BLaER1 treated with 17β-estradiol and CSF1 and Interleukin-3, amounts not matched to agents 10 nM and 100 nM (cell line): ENCODE measurements around the gene NTM.
"Not testable (repeated sequence)": the region's sequence is repeated elsewhere in the genome, so short reads cannot be mapped to it uniquely, and the experiment has no call there.

Experiments used
- H3K27ac ChIP-seq, 11 experiments: shearing (Covaris generic); formaldehyde crosslinking; 2 replicates each; pipeline ENCODE4 v1.8.1; 2022
- H3K27me3 ChIP-seq, 11 experiments: shearing (Covaris generic); formaldehyde crosslinking; 2 replicates each; pipeline ENCODE4 v1.8.1; 2022
- H3K36me3 ChIP-seq, 11 experiments: shearing (Covaris generic); formaldehyde crosslinking; 2 replicates each; pipeline ENCODE4 v1.8.1; 2022
- H3K4me1 ChIP-seq, 10 experiments: shearing (Covaris generic); formaldehyde crosslinking; 2 replicates each; pipeline ENCODE4 v1.8.1; 2022
- H3K4me2 ChIP-seq, 11 experiments: shearing (Covaris generic); formaldehyde crosslinking; 2 replicates each; pipeline ENCODE4 v1.8.1; 2022
- H3K4me3 ChIP-seq, 10 experiments: shearing (Covaris generic); formaldehyde crosslinking; 2 replicates each; pipeline ENCODE4 v1.8.1; 2022
- H3K9ac ChIP-seq, 11 experiments: shearing (Covaris generic); formaldehyde crosslinking; 2 replicates each; pipeline ENCODE4 v1.8.1; 2022
- H3K9me3 ChIP-seq, 11 experiments: shearing (Covaris generic); formaldehyde crosslinking; replicated peaks in 1 of 11; 2 replicates each; pipeline ENCODE4 v1.8.1; 2022
- H4K20me1 ChIP-seq, 11 experiments: shearing (Covaris generic); formaldehyde crosslinking; 2 replicates each; pipeline ENCODE4 v1.8.1; 2022
- Cebpa-rat ChIP-seq, 11 experiments: shearing (Covaris generic); IDR thresholded peaks; 2 replicates each; pipeline ENCODE4 v1.8.1; 2022

NTM gene

GRCh38 chr11:132068556-132068955 is 698.1 kb downstream of the NTM start:
- no peaks in the 10 kb centered on the region for H4K20me1 ChIP-seq
- no peak overlapping the region for H3K4me2 ChIP-seq
- H3K4me1 ChIP-seq: peaks cover 0 to 56% (median 29%) of the 10 kb centered on the region in 10 experiments; a peak in 16 of 20 replicates
- no peak for TF ChIP-seq Cebpa-rat (IDR thresholded peaks at IDR 0.05)
- H3K9ac ChIP-seq: no peak overlapping the region
- H3K4me3 ChIP-seq: no peak overlapping the region
- no peak overlapping the region; a peak in 1 of 22 replicates for H3K27ac ChIP-seq
- H3K27me3 ChIP-seq: no peaks in the 10 kb centered on the region
- no peaks in the 10 kb centered on the region for H3K36me3 ChIP-seq
- peaks cover 25 to 52% (median 43%) of the 10 kb centered on the region in 11 experiments for H3K9me3 ChIP-seq

GRCh38 chr11:132069593-132069992 is 699.2 kb downstream of the NTM start:
- not testable (repeated sequence) for H3K4me3 ChIP-seq, H3K4me2 ChIP-seq, H3K27me3 ChIP-seq, H3K36me3 ChIP-seq, H3K9ac ChIP-seq, H4K20me1 ChIP-seq
- Histone ChIP-seq H3K27ac (0 out of 22 replicates have a peak overlapping the region, but pooled peaks of 1 of the 11 experiments have one; percentile 4), H3K9me3 (peaks cover 25 to 52% (median 43%) of the 10 kb centered on the region in 11 experiments), H3K4me1 (peaks cover 0 to 45% (median 24%) of the 10 kb centered on the region in 10 experiments; a peak in 16 of 20 replicates)

- not testable (repeated sequence) for H3K9ac ChIP-seq, H3K4me2 ChIP-seq, H3K4me3 ChIP-seq, H3K27ac ChIP-seq, H3K36me3 ChIP-seq, H4K20me1 ChIP-seq, H3K27me3 ChIP-seq
- Histone ChIP-seq H3K4me1 (peaks cover 0 to 32% (median 11%) of the 10 kb centered on the region in 10 experiments; a peak in 13 of 20 replicates), H3K9me3 (peaks cover 25 to 50% (median 42%) of the 10 kb centered on the region in 11 experiments)
Observed at GRCh38 chr11:132070907-132071306, 700.5 kb downstream of the NTM start.

GRCh38 chr11:132072044-132072857 is 701.8 kb downstream of the NTM start:
- H3K36me3 ChIP-seq: no peaks in the 10 kb centered on the region
- no peak for TF ChIP-seq Cebpa-rat (IDR thresholded peaks at IDR 0.05)
- H3K9me3 ChIP-seq: peaks cover 14 to 37% (median 29%) of the 10 kb centered on the region in 11 experiments; a peak in 20 of 22 replicates
- peaks cover 0 to 27% (median 11%) of the 10 kb centered on the region in 10 experiments; a peak in 11 of 20 replicates for H3K4me1 ChIP-seq
- H3K4me2 ChIP-seq: peak overlapping the region in 8 of 11 experiments; percentile 16 to 51 (median 36); a peak in 13 of 22 replicates
- no peak overlapping the region for H3K9ac ChIP-seq
- H3K27ac ChIP-seq: peak overlapping the region in 7 of 11 experiments; percentile 2 to 52 (median 25); a peak in 9 of 22 replicates
- no peaks in the 10 kb centered on the region for H4K20me1 ChIP-seq
- H3K4me3 ChIP-seq: no peak overlapping the region
- H3K27me3 ChIP-seq: no peaks in the 10 kb centered on the region

- H3K27me3 ChIP-seq: no peaks in the 10 kb centered on the region
- H3K27ac ChIP-seq: peak overlapping the region in 7 of 11 experiments; percentile 2 to 52 (median 25); a peak in 7 of 22 replicates
- no peak overlapping the region for H3K9ac ChIP-seq
- H3K4me3 ChIP-seq: no peak overlapping the region
- H3K4me1 ChIP-seq: peaks cover 0 to 33% (median 13%) of the 10 kb centered on the region in 10 experiments; a peak in 11 of 20 replicates
- H3K36me3 ChIP-seq: no peaks in the 10 kb centered on the region
- peak overlapping the region in 8 of 11 experiments; percentile 16 to 51 (median 36); a peak in 10 of 22 replicates for H3K4me2 ChIP-seq
- H4K20me1 ChIP-seq: no peaks in the 10 kb centered on the region
- H3K9me3 ChIP-seq: peaks cover 12 to 31% (median 24%) of the 10 kb centered on the region in 11 experiments; a peak in 20 of 22 replicates
- no peak for TF ChIP-seq Cebpa-rat (IDR thresholded peaks at IDR 0.05)
Observed at GRCh38 chr11:132072858-132073211, 702.4 kb downstream of the NTM start.

- no peaks in the 10 kb centered on the region for H3K36me3 ChIP-seq
Observed at GRCh38 chr11:132073787-132074186, 703.4 kb downstream of the NTM start.

GRCh38 chr11:132075447-132075846 is 705.0 kb downstream of the NTM start:
- H3K27me3 ChIP-seq: no peaks in the 10 kb centered on the region
- H3K4me3 ChIP-seq: no peak overlapping the region
- no peaks in the 10 kb centered on the region for H3K36me3 ChIP-seq
- TF ChIP-seq Cebpa-rat (IDR thresholded peaks at IDR 0.05): no peak
- peaks cover 0 to 5% (median 2%) of the 10 kb centered on the region in 11 experiments; a peak in 13 of 22 replicates for H3K9me3 ChIP-seq
- H4K20me1 ChIP-seq: no peaks in the 10 kb centered on the region
- no peak overlapping the region for H3K4me2 ChIP-seq
- no peak overlapping the region for H3K9ac ChIP-seq
- H3K27ac ChIP-seq: no peak overlapping the region
- peaks cover 0 to 24% (median 13%) of the 10 kb centered on the region in 10 experiments; a peak in 11 of 20 replicates for H3K4me1 ChIP-seq

More at GRCh38 chr11:132073787-132074186, 703.4 kb downstream of the NTM start:
- TF ChIP-seq Cebpa-rat (IDR thresholded peaks at IDR 0.05): no peak
- H3K4me1 ChIP-seq: peaks cover 0 to 24% (median 13%) of the 10 kb centered on the region in 10 experiments; a peak in 11 of 20 replicates
- H4K20me1 ChIP-seq: no peaks in the 10 kb centered on the region
- peaks cover 12 to 22% (median 18%) of the 10 kb centered on the region in 11 experiments; a peak in 20 of 22 replicates for H3K9me3 ChIP-seq
- H3K4me3 ChIP-seq: no peak overlapping the region
- no peak overlapping the region for H3K27ac ChIP-seq
- no peaks in the 10 kb centered on the region for H3K27me3 ChIP-seq
- H3K4me2 ChIP-seq: no peak overlapping the region
- H3K9ac ChIP-seq: no peak overlapping the region

GRCh38 chr11:132077416-132077815 is 707.0 kb downstream of the NTM start:
- no peak for TF ChIP-seq Cebpa-rat (IDR thresholded peaks at IDR 0.05)
- Histone ChIP-seq H3K27me3 (no peaks in the 10 kb centered on the region), H3K9me3 (no peaks in the 10 kb centered on the region), H3K27ac (no peak overlapping the region), H3K4me2 (peak overlapping the region in 4 of 11 experiments; percentile 12 to 33 (median 24); a peak in 4 of 22 replicates), H3K9ac (no peak overlapping the region), H4K20me1 (no peaks in the 10 kb centered on the region), H3K36me3 (no peaks in the 10 kb centered on the region), H3K4me1 (peaks cover 0 to 15% (median 4%) of the 10 kb centered on the region in 10 experiments; a peak in 11 of 20 replicates), H3K4me3 (no peak overlapping the region)

- Histone ChIP-seq H3K4me3 (no peak overlapping the region), H3K27me3 (no peaks in the 10 kb centered on the region), H3K9me3 (no peaks in the 10 kb centered on the region), H3K4me1 (peaks cover 0 to 9% (median 0%) of the 10 kb centered on the region in 10 experiments; a peak in 6 of 20 replicates), H3K27ac (no peak overlapping the region), H3K4me2 (peak overlapping the region in 1 of 11 experiments; percentile 6; a peak in 2 of 22 replicates), H3K36me3 (no peaks in the 10 kb centered on the region), H4K20me1 (no peaks in the 10 kb centered on the region), H3K9ac (no peak overlapping the region)
- no peak for TF ChIP-seq Cebpa-rat (IDR thresholded peaks at IDR 0.05)
Observed at GRCh38 chr11:132078264-132079076, 708.1 kb downstream of the NTM start.
